GM10266 (cell line): Measurements from ENCODE around the gene SPINT2.

Experiments
- DNase-seq: peaks from one replicate; pipeline ENCODE4 v3.0.0; 2012; ENCODE audit errors: extremely low spot score
- CTCF ChIP-seq: IDR thresholded peaks from 2 replicates; pipeline ENCODE4 v1.5.1; 2012; ENCODE audit warnings: mild to moderate bottlenecking, low read depth; ENCODE audit not compliant: control insufficient read depth, insufficient read depth; ENCODE audit errors: missing control alignments

The SPINT2 gene

GRCh38 chr19:38298821-38299680 lies 34.7 kb downstream of the SPINT2 start:
- no peak for TF ChIP-seq CTCF
- no peak for DNase-seq

- no peak for TF ChIP-seq CTCF
- DNase-seq, result no peak
These were observed 39.4 kb downstream of the SPINT2 start, which contains the start of gene C19orf33 for GRCh38 chr19:38303517-38304351. C19orf33 (plus strand) TSS chr19:38304251; CDS start chr19:38304262, 11 bp downstream.

GRCh38 chr19:38304352-38304865 lies 40.0 kb downstream of the SPINT2 start:
- TF ChIP-seq CTCF, result no peak
- no peak for DNase-seq

- no peak for DNase-seq
- TF ChIP-seq CTCF, result no peak
These were observed 40.6 kb downstream of the SPINT2 start for GRCh38 chr19:38304866-38305429.

- no peak for TF ChIP-seq CTCF
- no peak for DNase-seq
These were observed 41.9 kb downstream of the SPINT2 start for GRCh38 chr19:38306236-38306635.

GRCh38 chr19:38307076-38307475 lies 42.7 kb downstream of the SPINT2 start:
- DNase-seq, result no peak
- TF ChIP-seq CTCF, result no peak
